K562 (cell line): ENCODE measurements around the gene COL21A1. TPM values are rescaled to one million over a fixed set of nuclear protein-coding genes. Genes with fewer than 3 reads are reported as not detected.

ENCODE experiments used
- ATAC-seq: fragments of 200-7000 bp; cut with Tn5 transposase; 3 replicates; pipeline ENCODE4 v1.9.1; 2020; ENCODE audit warnings: moderate library complexity
- BruUV-seq: library from RNA; stranded (reverse); fragments of 400-500 nt; replicated peaks from 2 replicates; lab custom pipeline; 2021; lab: Mats Ljungman, UMichigan
- CTCF ChIA-PET: fragments of 300-600 bp; formaldehyde crosslinking; extraction: SDS; loops from one replicate; lab custom pipeline; 2021; ENCODE audit warnings: low intra/inter-chr PET ratio; lab: Yijun Ruan, JAX
- POLR2A ChIA-PET: fragments of 300-600, 350-650 bp; sonication (Branson Sonifier 250); formaldehyde crosslinking; extraction: SDS; loops from one replicate; lab custom pipeline; 2021; ENCODE audit warnings: antibody characterized with exemption, inconsistent platforms; lab: Yijun Ruan, JAX
- DNase-seq, 4 experiments: peaks; one replicate each; pipeline versions ENCODE4 v3.0.0 to v3.0.0-alpha.2; 2011 to 2018; ENCODE audit warnings: low spot score in 3 of 4, mixed read lengths in 3 of 4; ENCODE audit errors: extremely low read depth in 1 of 4
- FAIRE-seq: peaks from 2 replicates; lab custom pipeline; 2011; peaks lifted over from hg19 to GRCh38; lab: Jason Lieb, UNC
- H2AFZ ChIP-seq: 2 replicates; pipeline ENCODE4 v1.6.0; 2011; ENCODE audit warnings: low read depth, low read length, control low read depth, inconsistent platforms
- H3K27ac ChIP-seq: fragments of 200-600 bp; 3 replicates; pipeline ENCODE4 v1.8.0; 2011; ENCODE audit warnings: low read depth, mild to moderate bottlenecking, control low read depth, inconsistent platforms, low read length, moderate library complexity, mixed read lengths; ENCODE audit errors: extremely low read depth
- H3K27me3 ChIP-seq, 2 experiments: fragments of 300-600 bp in 1 of 2; 2 replicates in 1 of 2; 3 replicates in 1 of 2; pipeline versions ENCODE4 v1.6.0 to v1.8.0; 2011; ENCODE audit warnings: inconsistent platforms in 2 of 2, low read length in 2 of 2, mild to moderate bottlenecking in 1 of 2, mixed read lengths in 1 of 2, moderate library complexity in 1 of 2; ENCODE audit not compliant: control insufficient read depth in 2 of 2, insufficient read depth in 2 of 2
- H3K36me3 ChIP-seq: fragments of 300-600 bp; 3 replicates; pipeline ENCODE4 v1.8.0; 2011; ENCODE audit warnings: mild to moderate bottlenecking, low read length, inconsistent platforms; ENCODE audit not compliant: control insufficient read depth, insufficient read depth
- H3K4me1 ChIP-seq, 2 experiments: fragments of 200-600 bp in 1 of 2; replicated peaks in 1 of 2; 2 replicates in 1 of 2; 3 replicates in 1 of 2; pipeline versions ENCODE4 v1.5.1 to v1.8.0; 2011; ENCODE audit warnings: inconsistent platforms in 2 of 2, low read length in 2 of 2, mild to moderate bottlenecking in 1 of 2, mixed read lengths in 1 of 2, moderate library complexity in 1 of 2; ENCODE audit not compliant: control insufficient read depth in 2 of 2, insufficient read depth in 2 of 2
- H3K4me2 ChIP-seq: 2 replicates; pipeline ENCODE4 v1.6.1; 2011; ENCODE audit warnings: low read length, control low read depth, inconsistent platforms, mixed read lengths; ENCODE audit not compliant: insufficient read depth
- H3K4me3 ChIP-seq: fragments of 200-600 bp; sonication (generic), shearing (Covaris generic); 2 replicates; pipeline ENCODE4 v1.5.1; 2016; ENCODE audit warnings: control low read depth, inconsistent platforms
- H3K79me2 ChIP-seq: fragments of 200-600 bp; 3 replicates; pipeline ENCODE4 v1.8.0; 2011; ENCODE audit warnings: low read length, inconsistent platforms; ENCODE audit not compliant: control insufficient read depth, insufficient read depth
- H3K9ac ChIP-seq, 2 experiments: 2 replicates each; pipeline versions ENCODE4 v1.6.0 to v1.6.1; 2011; ENCODE audit warnings: low read depth in 2 of 2, low read length in 2 of 2, control low read depth in 1 of 2, inconsistent platforms in 1 of 2, mild to moderate bottlenecking in 1 of 2, mixed read lengths in 1 of 2; ENCODE audit not compliant: insufficient read depth in 1 of 2
- H3K9me1 ChIP-seq: one replicate; pipeline ENCODE4 v1.6.0; 2011; ENCODE audit warnings: inconsistent platforms, mild to moderate bottlenecking, low read length, moderate library complexity; ENCODE audit not compliant: control insufficient read depth, insufficient read depth
- H3K9me3 ChIP-seq: replicated peaks from 2 replicates; pipeline ENCODE4 v1.5.1; 2011; ENCODE audit warnings: low read depth, low read length, inconsistent platforms; ENCODE audit not compliant: control insufficient read depth, insufficient read depth
- H4K20me1 ChIP-seq: replicated peaks from 2 replicates; pipeline ENCODE4 v1.6.1; 2011; ENCODE audit warnings: low read length, inconsistent platforms, mixed read lengths; ENCODE audit not compliant: control insufficient read depth, insufficient read depth
- CEBPG ChIP-seq, 3 experiments: fragments of 200-800 bp in 1 of 3; sonication (Bioruptor generic) in 1 of 3; sonication (generic) in 1 of 3; formaldehyde crosslinking in 1 of 3; IDR thresholded peaks in 2 of 3; conservative IDR thresholded peaks in 1 of 3; 2 replicates each; pipeline versions ENCODE4 v1.6.1 to v1.8.0; 2016 to 2022; ENCODE audit warnings: missing compliant biosample characterization in 2 of 3, missing genetic modification characterization in 2 of 3, mild to moderate bottlenecking in 1 of 3, missing genetic modification reagents in 1 of 3
- ELF1 ChIP-seq: fragments of 200-800 bp; sonication (Bioruptor generic); IDR thresholded peaks from 2 replicates; pipeline ENCODE4 v1.6.1; 2016; ENCODE audit warnings: missing genetic modification characterization, missing compliant biosample characterization
- GTF2E2 ChIP-seq: fragments of 200-800 bp; sonication (Bioruptor generic); IDR thresholded peaks from 2 replicates; pipeline ENCODE4 v1.6.1; 2016; ENCODE audit warnings: missing genetic modification characterization, missing compliant biosample characterization
- HMG20B ChIP-seq: fragments of 250-450 bp; sonication (Bioruptor Pico); IDR thresholded peaks from 2 replicates; pipeline ENCODE4 v1.5.0; 2021; ENCODE audit warnings: mild to moderate bottlenecking
- NFE2L1 ChIP-seq: fragments of 450-650 bp; IDR thresholded peaks from 2 replicates; pipeline ENCODE4 v1.6.1; 2016; ENCODE audit warnings: missing genetic modification characterization, low read depth, mild to moderate bottlenecking, missing compliant biosample characterization, moderate library complexity, borderline replicate concordance
- NR2C2 ChIP-seq, 2 experiments: fragments of 200-800 bp in 1 of 2; sonication (Bioruptor generic) in 1 of 2; sonication (generic) in 1 of 2; formaldehyde crosslinking in 1 of 2; IDR thresholded peaks; 2 replicates each; pipeline versions ENCODE4 v1.6.1 to v1.8.0; 2016 to 2022; ENCODE audit warnings: mild to moderate bottlenecking in 1 of 2, missing compliant biosample characterization in 1 of 2, missing genetic modification characterization in 1 of 2, missing genetic modification reagents in 1 of 2
- NUFIP1 ChIP-seq: fragments of 450-650 bp; IDR thresholded peaks from 2 replicates; pipeline ENCODE4 v1.6.1; 2018; ENCODE audit not compliant: partially characterized antibody
- PCBP1 ChIP-seq: fragments of 200-400 bp; formaldehyde crosslinking; IDR thresholded peaks from 2 replicates; pipeline ENCODE4 v1.6.1; 2018; ENCODE audit warnings: mild to moderate bottlenecking, low read depth, low read length; ENCODE audit not compliant: poor library complexity, severe bottlenecking
- PHF21A ChIP-seq: fragments of 450-650 bp; IDR thresholded peaks from 2 replicates; pipeline ENCODE4 v1.6.1; 2017; ENCODE audit warnings: low read depth, borderline replicate concordance
- RFX1 ChIP-seq: fragments of 450-650 bp; IDR thresholded peaks from 2 replicates; pipeline ENCODE4 v1.6.1; 2016; ENCODE audit warnings: mild to moderate bottlenecking, moderate library complexity
- ZC3H4 ChIP-seq: sonication (generic); formaldehyde crosslinking; IDR thresholded peaks from 2 replicates; pipeline ENCODE4 v1.9.0; 2021; ENCODE audit warnings: missing genetic modification reagents, borderline replicate concordance
- ZNF431 ChIP-seq: sonication (generic); formaldehyde crosslinking; IDR thresholded peaks from 2 replicates; pipeline ENCODE4 v1.8.0; 2022; ENCODE audit warnings: mild to moderate bottlenecking, missing genetic modification reagents
- WGBS: fragments of 100-300 bp; shearing (Covaris generic); methylation state at CpG from one replicate; pipeline ENCODE4 v1.1.6; 2016; ENCODE audit warnings: low coverage, mixed read lengths; ENCODE audit not compliant: insufficient coverage; ENCODE audit errors: missing lambda C conversion rate; 5-methylcytosine and 5-hydroxymethylcytosine counted together
- in situ Hi-C: fragments of 300-500 bp; cut with MboI; formaldehyde crosslinking; loops from 4 replicates; pipeline ENCODE4 v1.15.0; 2018; ENCODE audit warnings: inconsistent platforms, mixed read lengths
- intact Hi-C: fragments of 100-400 bp; cut with micrococcal nuclease; formaldehyde crosslinking; loops from 2 replicates; pipeline ENCODE4 v1.14.2; 2022
- polyA plus RNA-seq, 8 experiments: library from polyadenylated mRNA; depleted of rRNA in 4 of 8; stranded (reverse) in 5 of 8; unstranded in 3 of 8; fragments of >200 nt; fragmentation: Nextera tagmentation in 2 of 8; fragmentation: Illumina TruSeq in 1 of 8; extraction: Ambion mirVana in 2 of 8; extraction: Trizol in 1 of 8; gene quantifications; 2 replicates each; pipeline versions ENCODE4 v1.2.1 to v1.2.3, GENCODE V29; 2011 to 2014; ENCODE audit warnings: inconsistent platforms in 1 of 8, missing spikeins in 1 of 8
- total RNA-seq, 7 experiments: library from RNA; depleted of rRNA in 6 of 7; stranded (reverse); fragments of >200 nt in 6 of 7; fragmentation: Illumina TruSeq in 2 of 7; extraction: Trizol in 2 of 7; gene quantifications; 2 replicates each; pipeline versions ENCODE4 v1.2.1 to v1.2.3, GENCODE V29; 2011 to 2021; ENCODE audit warnings: low replicate concordance in 1 of 7

The COL21A1 gene
- total and polyA plus RNA-seq, 9 of the 15 experiments (the other 6 are each of a cell fraction or from before 2014, with no cell fraction given) = 0.03 to 0.76 (median 0.25) TPM

- H3K4me1 ChIP-seq = no peaks in the 10 kb centered on the region
- TF ChIP-seq NUFIP1 = no peak
- TF ChIP-seq HMG20B (CRISPR knock-in tag) = no peak
- no peak for TF ChIP-seq RFX1
- TF ChIP-seq ELF1 = no peak
- no peak for TF ChIP-seq PHF21A
- no peak for TF ChIP-seq ZC3H4 (CRISPR knock-in tag)
- DNase-seq (no peak), ATAC-seq (no peak), FAIRE-seq (no peak)
- H3K9ac ChIP-seq = no peak overlapping the region
- intact Hi-C loops (no loop called here), in situ Hi-C loops (no loop called here)
- H3K9me1 ChIP-seq = no peaks in the 10 kb centered on the region
- no peak overlapping the region for H3K4me2 ChIP-seq
- H3K9me3 ChIP-seq = no peaks in the 10 kb centered on the region
- no peaks in the 10 kb centered on the region for H3K27me3 ChIP-seq
- no peak overlapping the region for H3K27ac ChIP-seq
- H3K79me2 ChIP-seq = no peaks in the 10 kb centered on the region
- CTCF ChIA-PET = no interaction called here
- no TSS peak for BruUV-seq
- H4K20me1 ChIP-seq = no peaks in the 10 kb centered on the region
- no peak overlapping the region for H2AFZ ChIP-seq
- H3K4me3 ChIP-seq = no peak overlapping the region
- no peaks in the 10 kb centered on the region for H3K36me3 ChIP-seq
- POLR2A ChIA-PET = no interaction called here
Measured at GRCh38 chr6:56214041-56214702, 33.2 kb downstream of the COL21A1 start.

- Histone ChIP-seq H3K36me3 (no peaks in the 10 kb centered on the region), H3K27me3 (no peaks in the 10 kb centered on the region), H3K9me3 (no peaks in the 10 kb centered on the region), H3K79me2 (no peaks in the 10 kb centered on the region), H3K9me1 (no peaks in the 10 kb centered on the region), H3K9ac (no peak overlapping the region), H3K27ac (no peak overlapping the region), H3K4me1 (no peaks in the 10 kb centered on the region), H2AFZ (no peak overlapping the region), H3K4me2 (no peak overlapping the region), H4K20me1 (no peaks in the 10 kb centered on the region), H3K4me3 (no peak overlapping the region)
- in situ Hi-C loops (no loop called here), intact Hi-C loops (no loop called here)
- no peak for ATAC-seq
- 0% methylated on average over 2 of the region's 2 CpGs for WGBS
- no peak for DNase-seq
- ChIA-PET POLR2A (no interaction called here), CTCF (no interaction called here)
- no peak for FAIRE-seq
- BruUV-seq = no TSS peak
- TF ChIP-seq PCBP1 (no peak), GTF2E2 (tag) (no peak), NFE2L1 (tag) (no peak), NR2C2 (CRISPR knock-in tag; IDR thresholded peaks at IDR 0.05) (no peak), NR2C2 (tag; IDR thresholded peaks at IDR 0.05) (no peak), ZNF431 (CRISPR knock-in tag) (no peak), CEBPG (CRISPR knock-in tag; IDR thresholded peaks at IDR 0.05) (no peak), CEBPG (tag; conservative IDR thresholded peaks at IDR 0.05 in 1 of 2, IDR thresholded peaks at IDR 0.05 in 1 of 2) (no peak)
- TF ChIP-seq, all 486 proteins: peak for 0
Measured at GRCh38 chr6:56211724-56212123, 35.7 kb downstream of the COL21A1 start.
